ENCODE data around the gene ACSM3. TPM values are rescaled to one million over a fixed set of nuclear protein-coding genes. Genes with fewer than 3 reads are reported as not detected.

The ACSM3 gene
- total and polyA plus RNA-seq, 4 donors: 29.2 to 71.8 (median 50.3) TPM

- TF ChIP-seq ZBTB33 (IDR thresholded peaks at IDR 0.05): no peak
- no peak for TF ChIP-seq FOXA2 (IDR thresholded peaks at IDR 0.05)
Measured at GRCh38 chr16:20846030-20846429, 82.2 kb downstream of the ACSM3 start (continued).

GRCh38 chr16:20846551-20846950 is 82.7 kb downstream of the ACSM3 start:
- peaks cover 2 to 15% (median 13%) of the 10 kb centered on the region in 4 donors for H3K4me1 ChIP-seq (ENCODE audit: control insufficient read depth in 4 of 4, insufficient read depth in 4 of 4, low read length in 3 of 4)
- no peak overlapping the region for H3K27ac ChIP-seq (ENCODE audit: low read depth in 1 of 2, low read length in 2 of 2)
- no peaks in the 10 kb centered on the region for H3K9me3 ChIP-seq (ENCODE audit: control insufficient read depth in 4 of 4, low read length in 3 of 4)
- H3K9ac ChIP-seq (ENCODE audit: low read depth in 1 of 2, low read length in 2 of 2): no peak overlapping the region
- peaks cover 0 to 3% (median 0%) of the 10 kb centered on the region in 4 donors for H3K36me3 ChIP-seq (ENCODE audit: control insufficient read depth in 4 of 4, insufficient read depth in 3 of 4, low read depth in 1 of 4, low read length in 3 of 4)
- no peak overlapping the region for H3K4me3 ChIP-seq (ENCODE audit: low read depth in 1 of 3, low read length in 3 of 3)
- DNase-seq (ENCODE audit: low spot score): no peak
- TF ChIP-seq NR2F2 (IDR thresholded peaks at IDR 0.05) (no peak), MAX (IDR thresholded peaks at IDR 0.05) (no peak), JUND (IDR thresholded peaks at IDR 0.05) (no peak), SP1 (IDR thresholded peaks at IDR 0.05) (no peak), ATF3 (IDR thresholded peaks at IDR 0.05) (no peak), RXRA (IDR thresholded peaks at IDR 0.05) (no peak), ZBTB33 (IDR thresholded peaks at IDR 0.05) (no peak), CTCF (IDR thresholded peaks at IDR 0.05; ENCODE audit: low read depth, low read length, missing input control) (no peak), HNF4G (IDR thresholded peaks at IDR 0.05) (no peak), TAF1 (conservative IDR thresholded peaks at IDR 0.05) (no peak), YY1 (IDR thresholded peaks at IDR 0.05) (no peak), FOXA2 (IDR thresholded peaks at IDR 0.05) (no peak), HNF4A (conservative IDR thresholded peaks at IDR 0.05) (no peak), RAD21 (IDR thresholded peaks at IDR 0.05) (no peak)
- no peaks in the 10 kb centered on the region for H3K27me3 ChIP-seq (ENCODE audit: control insufficient read depth in 4 of 4, insufficient read depth in 4 of 4, low read length in 3 of 4)

Small RNA genes within 50 kb of the gene (small RNA-seq; reads per million reads assigned to genes)
- not detected for gene RF00618
- gene RNU6-944P: not detected

Other genes with a start within 250 kb of the ACSM3 start
- gene ACSM2B, start 187.6 kb upstream of the ACSM3 start, total RNA-seq: 100 to 1,000 TPM in 1 of 2 donors, 10 to 100 TPM in 1; 46.0 to 852 TPM
- 100 to 1,000 TPM; 273 to 728 TPM for gene ACSM2B, start 187.6 kb upstream of the ACSM3 start, polyA plus RNA-seq
- gene ACSM1, start 66.3 kb upstream of the ACSM3 start, total RNA-seq: under 1 TPM; 0.25 to 0.28 TPM
- under 1 TPM; 0.18 to 0.38 TPM for gene ACSM1, start 66.3 kb upstream of the ACSM3 start, polyA plus RNA-seq
- gene THUMPD1, start 22.2 kb upstream of the ACSM3 start, total RNA-seq: 10 to 100 TPM; 38.7 to 42.8 TPM
- 10 to 100 TPM; 10.1 to 14.9 TPM for gene THUMPD1, start 22.2 kb upstream of the ACSM3 start, polyA plus RNA-seq
- gene ERI2, start 42.5 kb downstream of the ACSM3 start, total RNA-seq: 10 to 100 TPM; 26.0 to 79.1 TPM
- 10 to 100 TPM in 1 of 2 donors, 1 to 10 TPM in 1; 8.8 to 12.2 TPM for gene ERI2, start 42.5 kb downstream of the ACSM3 start, polyA plus RNA-seq
- 10 to 100 TPM in 1 of 2 donors, 1 to 10 TPM in 1; 2.1 to 10.6 TPM for gene REXO5, start 42.5 kb downstream of the ACSM3 start, total RNA-seq
- gene REXO5, start 42.5 kb downstream of the ACSM3 start, polyA plus RNA-seq: 1 to 10 TPM in 1 of 2 donors, under 1 TPM in 1; 0.83 to 1.6 TPM
- 10 to 100 TPM in 1 of 2 donors, 1 to 10 TPM in 1; 4.9 to 16.8 TPM for gene DCUN1D3, start 136.3 kb downstream of the ACSM3 start, total RNA-seq
- 1 to 10 TPM; 2.7 to 4.6 TPM for gene DCUN1D3, start 136.3 kb downstream of the ACSM3 start, polyA plus RNA-seq
- gene LYRM1, start 136.8 kb downstream of the ACSM3 start, total RNA-seq: 10 to 100 TPM; 33.2 to 49.5 TPM
- gene LYRM1, start 136.8 kb downstream of the ACSM3 start, polyA plus RNA-seq: 10 to 100 TPM; 52.0 to 57.3 TPM